KOPT-K1 (cell line): Measurements from ENCODE around the gene PTAFR.

Experiments used
- H3K27ac ChIP-seq: fragments of 200-600 bp; sonication (generic); 2 replicates; pipeline ENCODE4 v1.5.1; 2016; ENCODE audit warnings: antibody characterized with exemption, mild to moderate bottlenecking, low read depth, low read length; ENCODE audit not compliant: poor library complexity, severe bottlenecking
- H3K36me3 ChIP-seq: fragments of 200-600 bp; sonication (generic); 2 replicates; pipeline ENCODE4 v1.5.1; 2017; ENCODE audit warnings: antibody characterized with exemption, mild to moderate bottlenecking, low read length, moderate library complexity; ENCODE audit not compliant: insufficient read depth
- H3K9me3 ChIP-seq: fragments of 200-600 bp; sonication (generic); 2 replicates; pipeline ENCODE4 v1.5.1; 2017; ENCODE audit warnings: antibody characterized with exemption, low read length, mild to moderate bottlenecking; ENCODE audit not compliant: insufficient read depth, poor library complexity, severe bottlenecking

PTAFR gene

GRCh38 chr1:28190996-28191645 is 14.6 kb upstream of the PTAFR start:
- no peak overlapping the region for H3K27ac ChIP-seq
- no peaks in the 10 kb centered on the region for H3K36me3 ChIP-seq
- H3K9me3 ChIP-seq, result no peaks in the 10 kb centered on the region

- Histone ChIP-seq H3K36me3 (no peaks in the 10 kb centered on the region), H3K27ac (no peak overlapping the region), H3K9me3 (no peaks in the 10 kb centered on the region)
These were observed 14.0 kb upstream of the PTAFR start for GRCh38 chr1:28190337-28190979.

- H3K36me3 ChIP-seq, result no peaks in the 10 kb centered on the region
- no peaks in the 10 kb centered on the region for H3K9me3 ChIP-seq
These were observed 8.6 kb upstream of the PTAFR start for GRCh38 chr1:28185071-28185470.

GRCh38 chr1:28180306-28181305 is 4.1 kb upstream of the PTAFR start:
- no peaks in the 10 kb centered on the region for H3K9me3 ChIP-seq
- no peak overlapping the region for H3K27ac ChIP-seq
- H3K36me3 ChIP-seq, result no peaks in the 10 kb centered on the region

More at GRCh38 chr1:28185071-28185470, 8.6 kb upstream of the PTAFR start:
- no peak overlapping the region for H3K27ac ChIP-seq

- no peak overlapping the region for H3K27ac ChIP-seq
- no peaks in the 10 kb centered on the region for H3K36me3 ChIP-seq
- no peaks in the 10 kb centered on the region for H3K9me3 ChIP-seq
These were observed 2.4 kb upstream of the PTAFR start for GRCh38 chr1:28178690-28179485.

- no peak overlapping the region for H3K27ac ChIP-seq
- H3K36me3 ChIP-seq, result no peaks in the 10 kb centered on the region
- H3K9me3 ChIP-seq, result no peaks in the 10 kb centered on the region
These were observed 470 bp downstream of the PTAFR start for GRCh38 chr1:28175955-28176485.

- Histone ChIP-seq H3K9me3 (no peaks in the 10 kb centered on the region), H3K36me3 (no peaks in the 10 kb centered on the region), H3K27ac (no peak overlapping the region)
These were observed 2.6 kb downstream of the PTAFR start for GRCh38 chr1:28173980-28174297.

GRCh38 chr1:28173151-28173979 is 3.1 kb downstream of the PTAFR start:
- no peaks in the 10 kb centered on the region for H3K9me3 ChIP-seq
- no peaks in the 10 kb centered on the region for H3K36me3 ChIP-seq
- no peak overlapping the region for H3K27ac ChIP-seq

- no peaks in the 10 kb centered on the region for H3K36me3 ChIP-seq
- H3K9me3 ChIP-seq, result no peaks in the 10 kb centered on the region
- no peak overlapping the region for H3K27ac ChIP-seq
These were observed 3.8 kb downstream of the PTAFR start for GRCh38 chr1:28172713-28173150.

GRCh38 chr1:28171246-28171645 is 5.2 kb downstream of the PTAFR start:
- Histone ChIP-seq H3K27ac (no peak overlapping the region), H3K9me3 (no peaks in the 10 kb centered on the region), H3K36me3 (no peaks in the 10 kb centered on the region)

GRCh38 chr1:28170001-28170596 is 6.4 kb downstream of the PTAFR start:
- Histone ChIP-seq H3K9me3 (no peaks in the 10 kb centered on the region), H3K36me3 (no peaks in the 10 kb centered on the region), H3K27ac (no peak overlapping the region)

- no peaks in the 10 kb centered on the region for H3K9me3 ChIP-seq
- no peak overlapping the region for H3K27ac ChIP-seq
- no peaks in the 10 kb centered on the region for H3K36me3 ChIP-seq
These were observed 12.9 kb downstream of the PTAFR start for GRCh38 chr1:28163496-28164161.

- H3K27ac ChIP-seq, result no peak overlapping the region
- no peaks in the 10 kb centered on the region for H3K9me3 ChIP-seq
- no peaks in the 10 kb centered on the region for H3K36me3 ChIP-seq
These were observed 14.3 kb downstream of the PTAFR start for GRCh38 chr1:28162151-28162550.
